Adipose tissue (tissue), 3 donors: ENCODE measurements around the gene RBMS3. TPM values are rescaled to one million over a fixed set of nuclear protein-coding genes. Genes with fewer than 3 reads are reported as not detected.
"Not testable (repeated sequence)": the region's sequence is repeated elsewhere in the genome, so short reads cannot be mapped to it uniquely, and the experiment has no call there.

Experiments used
- H3K27ac ChIP-seq: one replicate; pipeline ENCODE4 v1.5.1; 2013; ENCODE audit warnings: low read depth, low read length
- WGBS, 3 donors: extraction: QIAGEN DNeasy Blood & Tissue Kit; methylation state at CpG; one replicate each; pipeline ENCODE4 v1.1.7; 2013; 5-methylcytosine and 5-hydroxymethylcytosine counted together
- polyA plus RNA-seq, 3 donors: library from polyadenylated mRNA; stranded (reverse); fragments of 200-250 nt; gene quantifications; one replicate each; pipeline ENCODE4 v1.2.3, GENCODE V29; 2013
- donor health status: healthy with polysubstance abuse.
- donor health status: Bipolar disorder and iron deficiency.
- donor health status: healthy.

RBMS3 gene
- polyA plus RNA-seq, 3 donors = 1.4 to 16.2 (median 10.2) TPM

DNA sequence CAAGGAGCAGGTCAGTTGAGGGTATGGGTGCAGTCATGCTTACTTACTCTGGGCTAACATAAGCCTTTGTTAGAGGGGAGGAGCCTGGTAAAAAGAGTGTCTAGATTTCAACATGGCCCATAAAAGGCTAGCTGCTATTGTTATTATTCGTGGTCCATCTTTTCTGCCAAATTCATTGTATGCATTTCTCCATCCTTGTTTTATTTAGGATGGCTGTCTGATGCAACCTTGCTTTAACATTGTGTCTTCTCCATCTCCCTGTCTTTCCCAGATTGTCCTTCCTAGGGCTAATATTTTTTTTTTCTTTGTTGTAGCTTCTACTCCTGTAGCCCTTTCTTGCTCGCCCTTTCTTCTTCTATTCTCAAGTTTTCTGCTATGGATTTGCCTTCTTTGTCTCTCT is 12.6 kb downstream of the RBMS3 start:
- WGBS, 3 donors = 35 to 64% (median 42%) methylated on average over 2 of the region's 2 CpGs

DNA sequence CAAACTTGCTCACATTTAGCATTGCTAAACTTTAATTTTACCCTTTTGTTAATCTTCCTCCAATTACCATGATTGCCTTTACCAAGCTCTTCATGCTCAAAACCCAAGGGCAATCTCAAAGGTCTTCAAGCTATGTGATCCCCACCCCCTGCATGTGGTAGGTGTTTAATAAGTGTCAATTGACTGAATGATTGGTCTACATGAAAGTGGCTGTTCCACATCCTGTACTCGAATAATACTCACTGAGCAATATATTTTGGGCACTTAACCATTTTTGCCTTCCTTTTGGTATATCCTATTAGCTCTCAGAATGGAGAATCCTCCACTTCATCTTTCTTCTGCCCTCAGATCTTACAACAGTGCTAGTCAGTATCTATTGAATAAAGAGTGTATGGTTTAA is 17.1 kb downstream of the RBMS3 start:
- no peak overlapping the region for H3K27ac ChIP-seq

More for the DNA sequence above, 12.6 kb downstream of the RBMS3 start:
- H3K27ac ChIP-seq = no peak overlapping the region

DNA sequence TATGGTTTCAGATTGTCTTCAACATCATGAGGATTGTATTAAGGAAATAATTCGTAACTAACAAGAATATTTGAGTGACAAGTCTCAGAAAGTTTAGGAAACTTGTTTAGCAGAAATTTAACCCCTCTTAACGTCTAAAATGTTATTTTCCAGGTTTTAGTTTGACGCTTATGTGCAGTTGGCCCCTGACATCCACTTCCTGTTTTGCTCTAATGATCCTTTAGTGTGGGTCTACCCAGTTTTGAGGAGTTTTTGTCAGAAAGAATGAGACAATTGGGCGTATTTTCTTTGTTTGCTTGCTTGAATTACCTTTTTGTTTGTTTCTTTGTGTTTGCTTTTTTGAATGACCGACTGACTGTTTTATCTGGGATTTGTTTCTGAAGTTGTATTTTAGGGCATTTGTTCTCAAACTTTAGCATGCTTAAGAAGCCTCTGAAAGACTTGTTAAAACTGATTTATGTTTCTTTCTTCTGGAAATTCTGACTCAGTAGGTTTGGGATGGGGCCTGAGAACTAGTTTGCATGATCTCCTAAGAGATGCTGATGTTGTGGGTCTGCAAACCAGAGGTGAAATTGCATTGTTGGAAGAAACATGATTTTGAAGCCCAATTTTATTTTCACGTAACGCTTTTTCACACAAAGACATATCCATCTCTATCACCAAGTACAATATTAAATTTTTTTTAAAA is 20.6 kb downstream of the RBMS3 start:
- H3K27ac ChIP-seq = no peak overlapping the region

More for the DNA sequence above, 17.1 kb downstream of the RBMS3 start:
- 71 to 84% (median 72%) methylated on average over 1 of the region's 1 CpG for WGBS, 3 donors

DNA sequence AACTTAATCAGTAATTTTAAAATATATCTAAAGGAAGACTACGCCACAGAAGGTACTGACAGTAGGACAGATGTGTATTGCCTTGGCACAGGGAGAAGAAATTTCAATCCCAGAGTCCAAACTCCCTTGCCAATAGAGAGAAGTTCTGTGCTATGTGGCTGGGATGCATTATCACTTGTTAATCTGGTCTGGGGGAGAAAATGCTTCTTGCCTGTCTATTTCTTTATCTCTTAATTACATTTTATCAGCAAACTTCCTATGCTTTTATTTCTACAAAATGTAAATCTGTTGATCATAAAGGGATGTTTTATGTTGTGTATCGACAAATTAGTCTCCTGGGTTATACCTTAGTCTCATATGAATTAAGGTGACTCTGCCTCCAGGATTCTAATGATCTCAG is 21.7 kb downstream of the RBMS3 start:
- 86 to 98% (median 93%) methylated on average over 2 of the region's 2 CpGs for WGBS, 3 donors
- no peak overlapping the region for H3K27ac ChIP-seq

More for the DNA sequence above, 20.6 kb downstream of the RBMS3 start:
- 58 to 72% (median 71%) methylated on average over 7 of the region's 7 CpGs for WGBS, 3 donors

DNA sequence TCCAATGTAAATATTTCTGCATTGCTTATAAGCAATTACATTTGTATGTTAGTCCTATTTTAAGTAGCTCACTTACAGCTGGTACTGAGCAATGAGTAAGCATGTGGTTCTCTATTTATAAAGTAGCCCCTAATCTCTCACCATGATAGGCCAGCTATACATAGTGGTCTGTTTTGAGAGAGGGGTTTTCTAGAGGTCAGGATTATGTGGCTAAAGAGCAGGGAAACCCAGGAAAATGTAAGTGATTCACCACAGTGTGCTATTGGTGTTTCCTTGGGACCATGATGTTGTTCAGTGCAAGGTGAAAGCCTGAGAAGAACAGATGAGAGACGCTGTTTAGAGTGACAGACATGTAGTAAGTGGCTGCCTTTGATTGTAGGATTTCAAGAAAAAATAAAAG is 26.4 kb downstream of the RBMS3 start:
- WGBS, 3 donors = 94 to 100% (median 97%) methylated on average over 1 of the region's 1 CpG
- no peak overlapping the region for H3K27ac ChIP-seq

DNA sequence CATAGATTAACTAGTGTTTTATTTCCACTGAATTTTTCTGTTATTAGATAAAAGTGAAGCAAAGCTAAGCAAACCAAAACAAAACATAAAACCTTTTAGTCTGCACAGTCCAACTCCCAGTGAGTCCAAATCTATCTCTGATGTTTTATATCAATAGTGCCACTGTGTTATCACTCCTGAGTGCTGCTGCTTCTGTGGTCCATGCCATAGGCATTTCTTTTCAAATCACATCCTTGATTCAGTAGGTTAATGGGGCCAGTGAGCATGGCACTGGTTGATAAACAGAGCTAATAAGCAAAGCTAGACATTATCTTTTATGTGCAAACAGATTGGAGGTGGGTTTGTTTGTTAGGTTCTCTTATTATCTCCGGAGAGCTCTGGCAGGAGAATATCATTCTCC is 30.0 kb downstream of the RBMS3 start:
- WGBS, 3 donors = 58 to 96% (median 84%) methylated on average over 1 of the region's 1 CpG
- H3K27ac ChIP-seq = no peak overlapping the region

DNA sequence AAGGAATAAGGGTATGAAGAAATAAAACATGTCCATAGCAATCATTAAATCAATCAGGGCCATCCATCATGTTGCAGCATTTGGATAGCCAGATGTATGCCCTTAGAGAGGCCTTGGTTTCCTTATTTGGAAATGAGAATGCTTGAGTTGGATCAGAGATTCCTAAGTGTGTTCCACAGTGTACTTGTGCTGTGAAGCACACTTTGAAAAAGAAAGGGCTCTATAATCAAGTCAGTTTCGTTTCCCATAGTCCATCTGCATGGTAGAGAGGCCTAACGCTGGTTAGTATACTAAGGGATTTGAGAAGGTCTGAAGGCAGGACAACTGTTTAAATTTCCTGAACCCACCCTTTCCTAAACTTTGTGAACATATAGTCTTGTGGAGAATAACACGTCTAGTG is 30.9 kb downstream of the RBMS3 start:
- 73 to 85% (median 79%) methylated on average over 3 of the region's 3 CpGs for WGBS, 3 donors
- no peak overlapping the region for H3K27ac ChIP-seq

DNA sequence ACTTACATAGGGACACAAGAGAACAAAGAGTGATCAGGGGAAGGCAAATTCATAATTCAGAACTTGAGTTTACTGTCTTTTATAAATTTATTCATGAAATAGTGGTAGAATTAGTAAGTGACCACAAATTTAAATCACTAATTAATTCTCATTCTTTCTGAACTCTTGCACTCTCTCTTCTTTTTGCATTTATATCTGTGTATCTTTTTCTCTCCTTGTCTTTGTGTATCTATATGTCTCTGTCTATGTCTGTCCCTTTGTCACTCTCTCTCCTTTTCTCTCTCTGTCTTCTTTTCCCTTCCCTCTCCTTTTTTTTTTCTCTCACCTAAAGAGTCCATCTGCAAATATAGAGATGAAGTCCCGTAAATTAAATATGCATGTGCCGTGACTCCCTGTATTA is 31.5 kb downstream of the RBMS3 start:
- H3K27ac ChIP-seq = no peak overlapping the region
- WGBS, 3 donors = 57 to 97% (median 95%) methylated on average over 2 of the region's 2 CpGs

DNA sequence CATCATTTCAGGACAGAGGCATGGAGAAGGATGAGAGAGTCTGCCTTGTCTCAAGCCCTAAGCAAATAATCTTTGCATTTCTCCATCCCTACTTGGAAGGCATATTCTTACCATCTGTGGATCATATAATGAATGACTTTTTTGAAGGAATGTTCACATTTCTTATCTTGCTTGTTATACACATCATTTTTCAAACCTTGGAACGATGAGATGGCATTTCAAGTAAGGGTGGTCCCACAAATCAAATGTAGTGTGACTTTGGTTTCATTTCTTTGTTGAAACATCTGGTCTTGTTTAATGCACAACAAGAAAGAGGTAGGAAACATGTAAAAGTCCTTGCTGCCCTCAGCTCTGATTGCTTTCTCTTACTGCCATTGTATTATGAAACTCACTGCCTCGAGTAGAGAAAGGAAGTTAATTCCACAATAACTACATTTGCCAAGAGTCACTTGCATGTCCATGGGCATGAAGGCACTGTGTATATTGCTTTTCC is 32.1 kb downstream of the RBMS3 start:
- no peak overlapping the region for H3K27ac ChIP-seq
- WGBS, 3 donors = 30 to 40% (median 33%) methylated on average over 2 of the region's 2 CpGs

DNA sequence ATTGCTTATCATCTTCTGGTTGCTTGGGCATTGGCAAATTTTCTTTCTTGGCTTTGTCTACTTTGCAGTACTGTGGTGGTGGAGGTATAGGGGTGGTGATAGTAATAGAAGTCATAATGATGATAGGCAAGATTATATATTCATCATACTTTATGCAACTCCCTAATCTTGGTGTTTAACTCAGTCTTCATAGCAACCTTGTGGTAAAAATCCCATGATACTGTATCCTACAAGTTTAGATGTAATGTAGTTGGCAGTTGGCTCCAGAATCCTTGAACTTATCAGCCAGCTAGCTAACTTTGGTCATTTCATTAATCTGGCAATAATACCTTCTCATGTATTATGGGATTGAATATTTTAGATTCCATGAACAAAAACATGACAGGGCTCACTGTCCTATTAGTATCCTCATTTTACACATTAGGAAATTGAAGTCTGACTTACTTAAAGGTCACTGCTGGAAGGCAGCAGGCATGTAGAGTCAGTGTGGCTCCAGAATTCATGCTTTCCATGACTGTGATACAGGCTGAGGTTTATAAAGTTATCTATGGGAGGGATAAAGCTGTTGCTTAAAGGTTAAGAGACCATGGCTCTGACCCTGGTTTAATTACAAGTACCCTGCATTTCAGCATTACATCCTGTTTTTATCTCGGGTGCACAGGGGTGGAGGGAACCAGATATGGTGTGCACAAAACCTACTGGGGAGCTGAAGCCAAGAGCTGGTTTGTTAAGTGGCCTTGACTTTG is 33.3 kb downstream of the RBMS3 start:
- 39 to 51% (median 48%) methylated on average over 1 of the region's 1 CpG for WGBS, 3 donors
- H3K27ac ChIP-seq = no peak overlapping the region

DNA sequence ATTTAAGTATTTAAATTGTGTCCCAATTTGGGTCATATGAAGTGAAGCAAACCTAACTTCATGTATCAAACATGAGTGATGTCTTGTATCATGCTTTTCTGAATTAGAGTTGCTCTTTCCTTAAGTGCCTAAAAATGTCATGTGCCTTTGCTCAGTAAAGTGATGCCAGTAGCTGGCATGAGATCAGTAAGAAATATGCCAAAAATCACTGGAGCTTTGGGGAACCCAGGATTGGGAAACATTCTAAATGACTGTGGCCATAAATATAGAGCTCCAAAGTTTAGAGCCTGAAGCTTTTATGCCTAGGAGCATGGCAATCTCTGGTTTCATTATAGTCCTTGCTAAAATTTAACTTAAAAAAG is 33.8 kb downstream of the RBMS3 start:
- H3K27ac ChIP-seq = no peak overlapping the region

DNA sequence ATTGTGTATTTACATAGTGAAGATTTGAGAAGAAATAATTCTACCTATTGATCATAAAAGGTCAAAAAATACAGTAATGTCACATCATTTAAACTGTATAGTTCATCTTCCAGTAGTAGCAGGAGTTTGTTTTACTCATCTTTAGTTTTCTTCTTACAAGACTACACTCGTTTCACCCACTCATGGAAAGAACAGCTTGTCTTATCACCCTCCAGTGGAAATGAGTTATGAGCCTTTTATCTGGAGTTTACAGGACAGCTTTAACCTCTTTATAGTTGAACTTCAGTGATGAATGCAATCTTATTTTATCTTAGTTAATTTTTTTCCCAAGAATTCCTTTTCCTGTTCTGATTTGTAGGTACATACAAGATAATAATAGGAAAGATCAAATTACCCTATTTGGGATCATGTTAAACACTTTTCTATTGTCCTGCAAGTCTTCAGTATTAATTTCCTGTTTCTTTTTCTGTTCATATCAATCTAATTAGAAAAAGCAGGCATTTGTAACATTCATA is 36.8 kb downstream of the RBMS3 start:
- no peak overlapping the region for H3K27ac ChIP-seq
- 14 to 46% (median 37%) methylated on average over 1 of the region's 1 CpG for WGBS, 3 donors

DNA sequence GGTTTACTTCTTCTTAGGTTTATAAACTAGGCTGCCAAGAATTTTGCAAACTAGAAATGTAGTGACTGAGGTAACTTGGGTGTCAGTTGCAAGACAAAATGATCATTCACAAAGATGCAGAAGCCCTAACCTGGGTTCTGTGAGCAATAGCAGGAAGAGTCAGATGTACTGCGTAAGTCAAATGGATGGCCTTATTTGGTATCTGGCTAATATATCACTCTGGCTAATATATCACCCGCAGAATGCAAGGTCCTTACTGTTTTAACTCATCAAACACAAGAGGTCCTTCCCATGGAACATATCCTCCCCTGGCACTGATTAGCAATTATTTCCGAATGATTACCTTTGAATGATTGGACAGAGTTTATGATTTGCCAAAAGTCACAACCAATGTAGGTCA is 37.4 kb downstream of the RBMS3 start:
- no peak overlapping the region for H3K27ac ChIP-seq
- WGBS, 3 donors = 49 to 94% (median 93%) methylated on average over 3 of the region's 3 CpGs

DNA sequence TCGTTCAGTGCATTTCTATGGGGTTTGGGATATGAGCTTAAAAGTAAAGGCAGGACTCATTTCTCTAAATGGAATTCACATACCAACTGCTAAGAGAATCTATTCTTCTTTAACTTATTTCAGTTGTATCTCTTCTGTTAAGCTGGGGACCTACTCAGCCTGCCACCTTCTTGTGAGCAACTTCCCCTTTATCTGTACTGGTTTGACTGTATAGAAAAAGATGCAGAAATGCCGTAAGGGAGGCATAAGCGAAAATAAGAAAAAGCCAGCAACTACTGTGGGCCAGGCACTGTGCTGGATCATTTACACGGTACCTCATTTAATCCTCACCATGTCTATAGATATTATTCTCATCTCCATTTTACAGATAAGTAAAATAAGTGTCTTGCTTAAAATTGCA is 38.4 kb downstream of the RBMS3 start:
- no peak overlapping the region for H3K27ac ChIP-seq
- WGBS, 3 donors = 83 to 89% (median 88%) methylated on average over 4 of the region's 4 CpGs

DNA sequence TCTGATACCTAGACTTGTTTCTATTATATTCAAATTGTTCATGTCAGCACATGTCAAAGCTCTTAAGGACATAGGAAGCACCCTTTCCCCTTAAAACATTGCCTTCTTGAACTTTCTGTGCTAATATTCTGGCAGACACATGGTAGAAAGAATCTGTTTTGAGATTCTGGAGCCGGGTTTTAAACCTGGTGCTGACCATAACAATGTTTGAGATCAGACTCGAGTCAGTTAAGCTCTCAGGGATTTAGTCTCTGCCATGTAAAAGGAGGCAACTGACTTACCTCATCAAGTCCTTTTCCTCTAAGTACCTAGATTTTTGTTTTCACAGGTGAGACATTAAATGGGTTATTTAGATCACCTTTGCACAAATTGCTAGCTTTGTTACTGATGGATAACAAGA is 38.9 kb downstream of the RBMS3 start:
- no peak overlapping the region for H3K27ac ChIP-seq
- WGBS, 3 donors = 38 to 49% (median 45%) methylated on average over 2 of the region's 2 CpGs

DNA sequence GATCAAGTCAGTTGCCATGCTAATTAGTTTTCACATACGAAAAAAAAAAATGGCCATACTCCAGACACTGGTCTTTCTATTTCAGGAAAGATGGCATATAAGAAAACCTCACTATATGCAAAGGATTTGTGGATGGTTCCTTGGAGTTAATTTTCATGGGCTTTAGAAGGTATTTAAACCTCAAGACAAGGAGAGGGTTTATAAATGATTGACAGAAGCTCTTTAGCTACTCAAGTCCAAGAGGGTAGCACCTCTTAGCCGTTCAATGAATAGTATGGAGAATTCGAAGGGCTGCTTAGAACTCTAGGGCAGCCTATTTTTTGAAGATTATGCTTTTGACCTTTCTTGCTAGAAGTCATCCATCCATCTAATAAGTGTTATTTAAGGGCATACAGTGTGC is 41.7 kb downstream of the RBMS3 start:
- H3K27ac ChIP-seq = no peak overlapping the region
- 68 to 93% (median 85%) methylated on average over 3 of the region's 3 CpGs for WGBS, 3 donors

DNA sequence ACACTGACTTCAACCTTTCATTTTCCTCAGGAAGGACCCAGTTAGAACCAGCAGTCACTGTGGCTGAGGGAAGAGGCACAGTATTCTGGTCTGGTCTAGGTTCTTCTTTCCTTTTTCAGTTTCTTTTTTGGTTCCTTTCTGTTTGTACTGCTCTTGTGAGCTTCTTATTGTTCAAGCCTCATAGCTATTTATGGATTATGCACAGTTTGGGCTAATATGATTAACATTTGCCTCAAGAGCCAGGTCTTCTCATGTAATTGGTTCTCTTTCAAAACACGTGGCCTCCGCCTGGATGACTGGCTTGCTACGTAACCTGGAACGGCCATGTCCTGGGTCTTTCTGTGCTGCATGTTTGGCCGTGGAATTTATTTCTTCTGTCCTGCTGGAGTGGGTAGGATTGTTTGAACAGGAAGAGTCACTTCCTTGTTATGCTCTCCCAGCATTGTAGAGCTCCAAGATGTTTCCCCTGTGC is 43.3 kb downstream of the RBMS3 start:
- no peak overlapping the region for H3K27ac ChIP-seq
- WGBS, 3 donors = 26 to 68% (median 49%) methylated on average over 5 of the region's 5 CpGs

DNA sequence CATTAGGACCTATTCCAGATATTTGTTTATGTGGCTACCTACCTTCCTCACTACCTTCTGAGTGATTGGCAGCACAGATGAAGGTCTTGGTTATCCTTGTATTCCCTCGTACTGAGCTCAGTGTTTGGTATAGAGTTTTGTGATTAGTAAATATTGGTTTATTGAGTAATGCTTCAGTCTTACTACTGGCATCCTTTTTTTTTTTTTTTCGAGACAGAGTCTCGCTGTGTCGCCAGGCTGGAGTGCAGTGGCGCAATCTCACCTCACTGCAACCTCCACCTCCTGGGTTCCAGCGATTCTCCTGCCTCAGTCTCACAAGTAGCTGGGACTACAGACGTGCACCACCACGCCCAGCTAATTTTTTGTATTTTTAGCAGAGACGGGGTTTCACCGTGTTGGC is 45.7 kb downstream of the RBMS3 start:
- 82 to 95% (median 95%) methylated on average over 10 of the region's 10 CpGs for WGBS, 3 donors
- H3K27ac ChIP-seq = not testable (repeated sequence)

DNA sequence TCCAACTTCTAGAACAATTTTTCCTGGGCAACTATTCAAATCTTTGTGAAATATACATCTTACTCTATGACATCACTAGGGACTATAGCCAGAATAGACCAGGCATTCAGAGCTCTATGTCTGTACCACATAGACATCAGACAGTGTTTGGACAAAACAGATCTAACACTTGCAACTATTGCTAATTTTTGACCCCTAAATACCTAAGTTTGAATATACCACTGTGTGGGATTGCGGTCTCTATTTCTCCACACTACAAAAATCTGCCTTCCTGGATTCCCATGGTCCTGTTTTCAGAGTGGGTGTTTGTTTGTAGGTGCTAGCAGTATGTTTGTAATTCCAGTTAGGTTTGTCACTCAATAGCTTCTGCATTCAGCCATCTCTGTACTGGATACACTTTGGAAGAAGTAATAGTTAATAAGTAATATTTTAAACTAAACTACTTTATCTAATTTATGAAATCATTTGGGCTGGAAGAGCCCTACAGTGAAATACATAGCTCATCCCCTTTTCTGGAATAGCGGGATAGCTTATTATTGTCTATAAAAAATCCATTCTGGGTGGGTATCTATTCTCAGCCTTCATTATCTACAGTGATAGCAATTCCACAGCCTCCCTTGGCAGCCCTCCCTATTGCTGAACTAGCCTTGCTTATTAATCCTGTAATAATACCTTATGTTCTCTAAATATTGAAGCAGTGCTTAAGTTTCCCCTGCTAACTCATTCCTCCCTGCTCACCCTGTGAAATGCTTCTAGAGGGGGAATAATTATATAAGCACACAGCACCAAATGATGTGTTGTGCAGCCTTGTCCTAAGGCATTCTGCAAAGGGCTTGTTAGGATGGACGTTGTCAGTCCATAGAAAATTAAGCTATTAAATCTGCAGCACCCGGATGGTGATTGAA is 49.4 kb downstream of the RBMS3 start:
- WGBS, 3 donors = 72 to 86% (median 84%) methylated on average over 4 of the region's 4 CpGs
- no peak overlapping the region for H3K27ac ChIP-seq
